Measurements from ENCODE around the gene KCNQ4.

The KCNQ4 gene

GRCh38 chr1:40822890-40823289 is 39.3 kb downstream of the KCNQ4 start:
- H3K4me3 ChIP-seq (ENCODE audit: low read length), result no peak overlapping the region
- TF ChIP-seq ZNF274 (IDR thresholded peaks at IDR 0.05; ENCODE audit: low read depth, low read length), result no peak

- H3K4me3 ChIP-seq (ENCODE audit: low read length), result no peak overlapping the region
- no peak for TF ChIP-seq ZNF274 (IDR thresholded peaks at IDR 0.05; ENCODE audit: low read depth, low read length)
Measured at GRCh38 chr1:40823345-40823744, 39.8 kb downstream of the KCNQ4 start.

GRCh38 chr1:40823983-40824382 is 40.4 kb downstream of the KCNQ4 start:
- H3K4me3 ChIP-seq (ENCODE audit: low read length), result no peak overlapping the region
- no peak for TF ChIP-seq ZNF274 (IDR thresholded peaks at IDR 0.05; ENCODE audit: low read depth, low read length)

GRCh38 chr1:40824591-40825434 is 41.2 kb downstream of the KCNQ4 start:
- H3K4me3 ChIP-seq (ENCODE audit: low read length), result no peak overlapping the region
- no peak for TF ChIP-seq ZNF274 (IDR thresholded peaks at IDR 0.05; ENCODE audit: low read depth, low read length)

- TF ChIP-seq ZNF274 (IDR thresholded peaks at IDR 0.05; ENCODE audit: low read depth, low read length), result no peak
- no peak overlapping the region for H3K4me3 ChIP-seq (ENCODE audit: low read length)
Measured at GRCh38 chr1:40825435-40825788, 41.8 kb downstream of the KCNQ4 start.

GRCh38 chr1:40825996-40826395 is 42.4 kb downstream of the KCNQ4 start:
- no peak for TF ChIP-seq ZNF274 (IDR thresholded peaks at IDR 0.05; ENCODE audit: low read depth, low read length)
- no peak overlapping the region for H3K4me3 ChIP-seq (ENCODE audit: low read length)

- no peak for TF ChIP-seq ZNF274 (IDR thresholded peaks at IDR 0.05; ENCODE audit: low read depth, low read length)
- no peak overlapping the region for H3K4me3 ChIP-seq (ENCODE audit: low read length)
Measured at GRCh38 chr1:40829631-40830245, 46.2 kb downstream of the KCNQ4 start.

GRCh38 chr1:40830419-40830943 is 46.9 kb downstream of the KCNQ4 start:
- H3K4me3 ChIP-seq (ENCODE audit: low read length), result no peak overlapping the region
- TF ChIP-seq ZNF274 (IDR thresholded peaks at IDR 0.05; ENCODE audit: low read depth, low read length), result no peak

- no peak for TF ChIP-seq ZNF274 (IDR thresholded peaks at IDR 0.05; ENCODE audit: low read depth, low read length)
- no peak overlapping the region for H3K4me3 ChIP-seq (ENCODE audit: low read length)
Measured at GRCh38 chr1:40831001-40831732, 47.6 kb downstream of the KCNQ4 start.

- no peak for TF ChIP-seq ZNF274 (IDR thresholded peaks at IDR 0.05; ENCODE audit: low read depth, low read length)
- H3K4me3 ChIP-seq (ENCODE audit: low read length), result no peak overlapping the region
Measured at GRCh38 chr1:40833979-40834378, 50.4 kb downstream of the KCNQ4 start.

- no peak for TF ChIP-seq ZNF274 (IDR thresholded peaks at IDR 0.05; ENCODE audit: low read depth, low read length)
- H3K4me3 ChIP-seq (ENCODE audit: low read length), result no peak overlapping the region
Measured at GRCh38 chr1:40834968-40835545, 51.5 kb downstream of the KCNQ4 start.

GRCh38 chr1:40836283-40836682 is 52.7 kb downstream of the KCNQ4 start:
- no peak for TF ChIP-seq ZNF274 (IDR thresholded peaks at IDR 0.05; ENCODE audit: low read depth, low read length)
- H3K4me3 ChIP-seq (ENCODE audit: low read length), result no peak overlapping the region

GRCh38 chr1:40837601-40838000 is 54.0 kb downstream of the KCNQ4 start:
- TF ChIP-seq ZNF274 (IDR thresholded peaks at IDR 0.05; ENCODE audit: low read depth, low read length), result no peak
- no peak overlapping the region for H3K4me3 ChIP-seq (ENCODE audit: low read length)

All from GM08714 (cell line).